ENCODE results near the gene FOXD1.

FOXD1 gene

DNA sequence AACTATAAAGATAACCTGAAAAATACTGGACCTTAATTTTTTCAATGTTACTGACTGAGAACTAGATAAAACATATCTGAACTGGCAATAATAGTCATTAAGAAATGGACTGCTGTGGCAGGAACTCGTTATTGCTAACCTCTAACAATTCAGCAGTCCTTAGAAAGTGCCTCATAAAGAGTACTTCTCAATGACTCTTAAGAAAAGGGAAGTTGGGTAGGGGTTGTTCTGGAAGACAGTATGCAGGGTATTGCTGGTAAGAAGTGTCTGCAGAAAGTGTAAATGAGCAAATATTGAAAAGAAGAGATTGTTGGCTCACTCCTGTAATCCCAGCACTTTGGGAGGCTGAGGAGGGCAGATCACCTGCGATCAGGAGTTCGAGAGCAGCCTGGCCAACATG lies 27.9 kb downstream of the FOXD1 start:
- DNase-seq (ENCODE audit: extremely low read depth, low read depth): no peak
- TF ChIP-seq, protein P1, sequence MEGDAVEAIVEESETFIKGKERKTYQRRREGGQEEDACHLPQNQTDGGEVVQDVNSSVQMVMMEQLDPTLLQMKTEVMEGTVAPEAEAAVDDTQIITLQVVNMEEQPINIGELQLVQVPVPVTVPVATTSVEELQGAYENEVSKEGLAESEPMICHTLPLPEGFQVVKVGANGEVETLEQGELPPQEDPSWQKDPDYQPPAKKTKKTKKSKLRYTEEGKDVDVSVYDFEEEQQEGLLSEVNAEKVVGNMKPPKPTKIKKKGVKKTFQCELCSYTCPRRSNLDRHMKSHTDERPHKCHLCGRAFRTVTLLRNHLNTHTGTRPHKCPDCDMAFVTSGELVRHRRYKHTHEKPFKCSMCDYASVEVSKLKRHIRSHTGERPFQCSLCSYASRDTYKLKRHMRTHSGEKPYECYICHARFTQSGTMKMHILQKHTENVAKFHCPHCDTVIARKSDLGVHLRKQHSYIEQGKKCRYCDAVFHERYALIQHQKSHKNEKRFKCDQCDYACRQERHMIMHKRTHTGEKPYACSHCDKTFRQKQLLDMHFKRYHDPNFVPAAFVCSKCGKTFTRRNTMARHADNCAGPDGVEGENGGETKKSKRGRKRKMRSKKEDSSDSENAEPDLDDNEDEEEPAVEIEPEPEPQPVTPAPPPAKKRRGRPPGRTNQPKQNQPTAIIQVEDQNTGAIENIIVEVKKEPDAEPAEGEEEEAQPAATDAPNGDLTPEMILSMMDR (IDR thresholded peaks at IDR 0.05; ENCODE audit: low read depth, low read length): no peak

DNA sequence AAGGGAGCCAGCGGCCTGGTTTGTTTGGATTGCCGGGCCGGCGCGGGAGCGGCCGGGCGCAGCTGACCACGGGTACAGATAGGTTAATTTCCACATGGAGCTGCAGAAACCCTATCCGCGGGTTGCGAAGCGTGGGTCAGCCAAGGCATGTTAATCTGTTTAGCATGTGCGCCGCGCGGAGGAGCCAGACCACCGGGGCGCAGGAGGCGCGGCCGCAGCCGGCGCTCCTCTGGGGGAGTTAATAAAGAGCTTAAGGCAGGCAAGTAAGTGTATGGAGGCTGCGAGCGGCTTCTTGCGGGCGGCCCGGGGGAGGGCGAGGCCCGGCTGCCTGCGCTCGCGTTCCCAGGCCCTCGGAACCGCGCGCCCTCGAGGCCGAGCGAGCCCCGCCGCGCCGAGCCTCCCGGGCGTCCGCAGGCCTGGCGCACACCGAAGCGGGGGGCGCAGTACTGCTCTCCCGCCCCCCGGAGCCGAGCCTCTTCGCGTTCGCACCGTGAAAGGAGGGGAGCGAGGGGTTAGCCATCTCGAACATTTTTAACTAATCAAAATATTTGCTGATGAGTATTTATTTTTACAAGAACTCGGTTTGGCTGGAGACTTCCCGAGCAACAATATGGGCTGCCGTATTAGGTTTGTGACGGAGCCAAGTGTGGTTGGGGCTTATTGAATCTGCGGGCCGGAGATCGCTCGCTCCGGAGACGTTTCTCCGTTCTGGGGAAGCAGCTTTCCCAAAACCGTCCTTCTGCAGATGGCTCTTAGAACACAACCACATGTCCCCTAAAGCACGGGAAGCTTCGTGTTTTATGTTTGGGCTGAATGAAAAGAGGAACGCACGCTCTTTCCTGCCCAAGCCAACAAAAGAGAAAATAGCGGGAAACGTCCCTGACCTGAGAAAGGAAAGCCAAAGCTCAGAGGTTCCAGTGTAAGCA lies 28.8 kb downstream of the FOXD1 start:
- TF ChIP-seq, protein P1 (IDR thresholded peaks at IDR 0.05; ENCODE audit: low read depth, low read length): no peak
- DNase-seq (ENCODE audit: extremely low read depth, low read depth): peak; percentile 84

DNA sequence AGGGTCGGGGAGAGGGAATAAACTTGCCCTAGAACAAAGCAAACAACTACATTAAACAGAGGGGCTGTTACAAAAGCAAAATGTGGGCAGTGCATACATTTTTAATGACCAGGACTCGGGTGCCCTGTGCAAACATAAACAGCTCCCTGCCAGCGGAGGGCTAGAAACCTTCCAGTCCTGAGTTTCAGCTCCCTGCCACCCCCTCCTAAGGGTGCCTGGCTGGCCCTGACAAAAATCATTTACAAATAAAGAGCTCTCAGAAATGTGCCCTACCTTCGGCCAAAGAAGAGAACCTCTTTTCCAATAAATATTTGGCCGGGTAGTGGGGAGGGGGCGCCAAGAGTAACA lies 29.5 kb downstream of the FOXD1 start:
- no peak for DNase-seq (ENCODE audit: extremely low read depth, low read depth)
- TF ChIP-seq, protein P1 (IDR thresholded peaks at IDR 0.05; ENCODE audit: low read depth, low read length): no peak

DNA sequence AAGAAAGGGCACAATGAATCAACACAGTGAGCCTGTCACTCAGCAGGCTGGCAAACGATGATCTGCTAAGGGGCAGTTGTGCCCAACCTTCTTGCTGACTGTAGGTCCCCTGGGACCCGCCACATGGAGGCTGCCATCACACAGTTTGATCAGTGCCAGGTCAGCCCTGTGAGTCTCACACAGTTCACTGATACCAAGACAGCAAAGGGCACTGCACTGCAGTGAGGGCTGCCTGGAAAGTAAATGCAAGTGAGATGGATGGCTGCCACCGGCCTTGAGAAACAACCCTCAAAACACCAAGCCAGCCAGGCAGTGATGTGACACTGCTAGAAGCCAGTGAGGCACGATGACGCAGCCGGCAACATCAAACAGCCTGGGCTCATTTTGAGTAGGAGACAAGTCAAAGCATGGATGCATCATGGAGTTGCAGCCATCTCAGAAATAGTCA lies 30.3 kb downstream of the FOXD1 start:
- TF ChIP-seq, protein P1 (IDR thresholded peaks at IDR 0.05; ENCODE audit: low read depth, low read length): no peak
- DNase-seq (ENCODE audit: extremely low read depth, low read depth): no peak

DNA sequence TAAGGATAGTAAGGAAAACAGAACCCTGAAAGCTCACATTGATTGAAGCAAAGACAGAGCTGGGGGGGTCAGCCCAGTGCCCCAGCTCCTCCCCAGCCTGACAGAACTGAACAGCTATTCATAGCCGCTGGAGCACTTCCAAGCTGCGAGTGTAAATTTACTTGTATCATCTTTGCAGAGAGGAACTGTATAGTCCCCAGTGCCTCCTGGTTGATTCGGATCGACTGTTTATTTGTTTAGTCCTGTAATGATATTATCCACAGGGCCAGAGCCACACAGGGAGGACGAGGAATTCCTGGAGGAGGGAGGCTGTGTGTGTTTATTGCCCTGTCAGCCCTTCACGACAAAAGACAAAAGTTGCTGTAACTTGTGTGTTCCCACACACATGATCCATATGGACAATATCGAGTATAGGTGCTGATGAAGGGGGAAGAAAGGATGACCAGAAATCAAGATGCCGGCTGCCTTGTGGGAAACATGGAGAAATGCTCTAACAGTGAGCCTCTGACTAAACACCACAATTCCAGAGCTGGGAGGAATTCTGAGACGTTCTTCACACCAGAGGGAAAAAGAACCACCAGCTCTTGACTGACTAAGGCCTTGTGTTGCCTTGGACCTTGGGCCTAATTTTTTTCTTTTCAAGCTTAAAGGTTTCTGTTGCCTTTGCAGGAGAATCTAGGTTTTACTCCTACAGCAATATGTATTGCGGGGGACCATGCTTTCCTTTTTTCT lies 31.1 kb downstream of the FOXD1 start:
- TF ChIP-seq, protein P1 (IDR thresholded peaks at IDR 0.05; ENCODE audit: low read depth, low read length): no peak
- DNase-seq (ENCODE audit: extremely low read depth, low read depth): no peak

DNA sequence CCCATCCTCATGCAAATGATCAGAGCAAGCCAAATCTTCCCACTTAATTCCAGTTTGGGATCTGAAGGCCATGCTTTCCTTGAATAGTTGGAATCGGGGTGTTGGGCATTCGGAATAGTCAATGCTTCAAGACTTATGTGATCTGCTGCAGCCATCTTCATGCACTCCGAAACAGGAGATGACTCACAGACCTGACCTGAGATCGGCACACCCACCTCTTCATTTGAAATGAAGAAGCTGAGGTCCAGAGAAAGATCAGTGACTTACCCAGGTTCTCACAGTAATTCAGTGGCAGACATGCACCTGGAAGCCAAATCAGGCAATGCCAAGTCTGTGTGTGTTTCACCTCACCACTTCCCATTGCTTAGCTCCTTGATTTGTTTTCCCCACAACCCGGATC lies 33.0 kb downstream of the FOXD1 start:
- DNase-seq (ENCODE audit: extremely low read depth, low read depth): no peak
- TF ChIP-seq, protein P1 (IDR thresholded peaks at IDR 0.05; ENCODE audit: low read depth, low read length): no peak

DNA sequence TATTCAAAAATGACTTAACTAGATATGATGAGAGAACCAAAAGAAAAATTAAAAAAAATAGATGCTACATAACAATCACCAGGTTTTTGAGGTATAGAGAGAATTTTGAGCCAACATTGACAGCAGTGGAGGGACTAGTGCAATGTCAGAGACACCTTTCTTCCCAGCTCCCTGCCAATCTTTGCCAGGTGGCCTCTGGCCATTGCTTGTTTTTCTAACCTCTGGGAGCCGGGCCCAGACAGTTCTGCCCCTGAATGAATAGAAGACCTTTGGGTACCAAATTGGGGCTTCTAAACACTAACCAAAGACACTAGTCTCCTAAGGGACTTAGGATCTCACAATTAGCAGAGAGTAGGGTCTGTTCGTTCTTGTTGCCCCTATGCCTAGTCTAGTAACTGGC lies 33.4 kb downstream of the FOXD1 start:
- TF ChIP-seq, protein P1 (IDR thresholded peaks at IDR 0.05; ENCODE audit: low read depth, low read length): no peak
- DNase-seq (ENCODE audit: extremely low read depth, low read depth): no peak

All from AG09319 (cell line).